ENCODE results near the gene TMEM191B. TPM values are rescaled to one million over a fixed set of nuclear protein-coding genes. Genes with fewer than 3 reads are reported as not detected.
"Not testable (repeated sequence)": the region's sequence is repeated elsewhere in the genome, so short reads cannot be mapped to it uniquely, and the experiment has no call there.

TMEM191B gene
- polyA plus RNA-seq (2013) = 2.3 and 2.4 TPM in 2 replicates

DNA sequence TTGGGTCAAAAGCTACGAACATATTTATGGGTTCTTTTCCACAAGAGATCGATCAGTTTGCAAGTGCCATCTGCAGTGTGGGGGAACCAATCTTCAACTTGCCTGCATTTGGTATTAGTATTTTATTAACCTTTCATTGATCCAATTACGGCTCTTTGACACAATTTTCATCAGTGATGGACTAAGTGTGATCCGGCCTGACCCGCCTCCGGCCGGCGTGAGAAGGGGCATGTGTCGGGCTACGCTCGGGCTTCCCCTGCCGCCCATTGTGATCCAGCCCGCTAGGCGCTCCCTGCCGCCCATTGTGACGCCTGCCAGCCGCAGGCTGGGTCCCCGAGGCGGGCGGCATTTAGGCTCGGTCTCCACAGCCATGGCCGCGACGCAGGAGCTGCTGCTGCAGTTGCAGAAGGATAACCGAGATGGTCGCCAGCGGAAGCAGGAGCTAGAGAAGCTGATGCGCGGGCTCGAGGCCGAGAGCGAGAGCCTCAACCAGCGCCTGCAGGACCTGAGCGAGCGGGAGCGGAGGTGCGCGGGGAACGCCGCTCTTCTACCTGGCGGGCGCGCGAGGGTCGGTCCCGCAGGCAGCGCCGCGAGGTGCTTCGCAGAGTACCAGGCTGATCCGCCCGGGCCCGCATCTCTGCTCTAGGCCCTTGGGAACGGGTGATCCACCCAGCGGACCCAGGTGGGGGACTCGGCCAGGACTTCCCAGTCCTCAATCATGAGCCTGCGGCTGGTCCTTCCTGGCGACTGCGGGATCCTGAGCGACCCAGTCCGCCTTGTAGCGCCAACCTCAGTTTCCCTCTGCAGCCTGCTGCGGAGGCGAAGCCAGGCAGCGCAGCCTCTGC is at the start of gene TMEM191B:
Gene TMEM191B, plus strand, starts transcription at position 51 of the 845 bp plus-strand sequence. Its CDS starts 179 bp downstream, at position 230.
- H2AK5ac ChIP-seq (ENCODE audit: low read length); H3K9me3 ChIP-seq (ENCODE audit: insufficient read depth, low read depth, low read length); H3K79me1 ChIP-seq (ENCODE audit: low read length); H3K4me3 ChIP-seq (ENCODE audit: low read depth, low read length); H4K8ac ChIP-seq (ENCODE audit: low read depth, low read length); H3K27ac ChIP-seq (ENCODE audit: low read depth, low read length); H3K23ac ChIP-seq (ENCODE audit: low read length); H3K14ac ChIP-seq (ENCODE audit: low read length); H2AFZ ChIP-seq (ENCODE audit: insufficient read depth, low read length, poor library complexity); H3K4me1 ChIP-seq (ENCODE audit: control insufficient read depth in 1 of 2, insufficient read depth in 2 of 2, low read length in 2 of 2); H2BK120ac ChIP-seq (ENCODE audit: insufficient read depth, low read length, poor library complexity); H4K12ac ChIP-seq (ENCODE audit: low read depth, low read length); DNase-seq; H2BK5ac ChIP-seq (ENCODE audit: low read depth, low read length, poor library complexity); H3K27me3 ChIP-seq (ENCODE audit: insufficient read depth, low read length); H3K79me2 ChIP-seq (ENCODE audit: control insufficient read depth, insufficient read depth, low read length, poor library complexity); H3K4me2 ChIP-seq (ENCODE audit: low read length); H3K36me3 ChIP-seq (ENCODE audit: control insufficient read depth in 1 of 2, insufficient read depth in 2 of 2, low read length in 2 of 2); H3K18ac ChIP-seq (ENCODE audit: low read length); H2BK12ac ChIP-seq (ENCODE audit: low read length); H3K4ac ChIP-seq (ENCODE audit: low read depth, low read length); H4K91ac ChIP-seq (ENCODE audit: low read depth, low read length); H3K9ac ChIP-seq (ENCODE audit: low read length): not testable (repeated sequence)
- no CpG with 5 or more reads among the region's 65 CpGs for WGBS (ENCODE audit: extremely low coverage, insufficient coverage, insufficient read length)

GRCh38 chr22:18496227-18496626 is 31.4 kb upstream of the TMEM191B start:
- not testable (repeated sequence) for H2AFZ ChIP-seq (ENCODE audit: insufficient read depth, low read length, poor library complexity); DNase-seq; H4K91ac ChIP-seq (ENCODE audit: low read depth, low read length); H4K12ac ChIP-seq (ENCODE audit: low read depth, low read length); H4K8ac ChIP-seq (ENCODE audit: low read depth, low read length); H3K9me3 ChIP-seq (ENCODE audit: insufficient read depth, low read depth, low read length); H3K36me3 ChIP-seq (ENCODE audit: control insufficient read depth in 1 of 2, insufficient read depth in 2 of 2, low read length in 2 of 2); H3K18ac ChIP-seq (ENCODE audit: low read length); H3K79me2 ChIP-seq (ENCODE audit: control insufficient read depth, insufficient read depth, low read length, poor library complexity); H3K4me3 ChIP-seq (ENCODE audit: low read depth, low read length); H3K27ac ChIP-seq (ENCODE audit: low read depth, low read length); H3K27me3 ChIP-seq (ENCODE audit: insufficient read depth, low read length); H3K79me1 ChIP-seq (ENCODE audit: low read length); H3K4me2 ChIP-seq (ENCODE audit: low read length); H3K14ac ChIP-seq (ENCODE audit: low read length); H2BK120ac ChIP-seq (ENCODE audit: insufficient read depth, low read length, poor library complexity); H3K9ac ChIP-seq (ENCODE audit: low read length); H3K23ac ChIP-seq (ENCODE audit: low read length); H3K4ac ChIP-seq (ENCODE audit: low read depth, low read length); H3K4me1 ChIP-seq (ENCODE audit: control insufficient read depth in 1 of 2, insufficient read depth in 2 of 2, low read length in 2 of 2); H2BK12ac ChIP-seq (ENCODE audit: low read length); H2BK5ac ChIP-seq (ENCODE audit: low read depth, low read length, poor library complexity); H2AK5ac ChIP-seq (ENCODE audit: low read length)
- no CpG with 5 or more reads among the region's 3 CpGs for WGBS (ENCODE audit: extremely low coverage, insufficient coverage, insufficient read length)

GRCh38 chr22:18511327-18511726 is 16.3 kb upstream of the TMEM191B start:
- H2BK12ac ChIP-seq (ENCODE audit: low read length); H3K27me3 ChIP-seq (ENCODE audit: insufficient read depth, low read length); H2AK5ac ChIP-seq (ENCODE audit: low read length); H2BK120ac ChIP-seq (ENCODE audit: insufficient read depth, low read length, poor library complexity); H3K4me1 ChIP-seq (ENCODE audit: control insufficient read depth in 1 of 2, insufficient read depth in 2 of 2, low read length in 2 of 2); H2BK5ac ChIP-seq (ENCODE audit: low read depth, low read length, poor library complexity); H3K14ac ChIP-seq (ENCODE audit: low read length); H3K79me1 ChIP-seq (ENCODE audit: low read length); H3K18ac ChIP-seq (ENCODE audit: low read length); H3K9ac ChIP-seq (ENCODE audit: low read length); H3K79me2 ChIP-seq (ENCODE audit: control insufficient read depth, insufficient read depth, low read length, poor library complexity); H3K27ac ChIP-seq (ENCODE audit: low read depth, low read length); H3K4ac ChIP-seq (ENCODE audit: low read depth, low read length); H3K4me2 ChIP-seq (ENCODE audit: low read length); H4K8ac ChIP-seq (ENCODE audit: low read depth, low read length); DNase-seq; H3K4me3 ChIP-seq (ENCODE audit: low read depth, low read length); H3K23ac ChIP-seq (ENCODE audit: low read length); H2AFZ ChIP-seq (ENCODE audit: insufficient read depth, low read length, poor library complexity); H3K9me3 ChIP-seq (ENCODE audit: insufficient read depth, low read depth, low read length); H4K12ac ChIP-seq (ENCODE audit: low read depth, low read length); H3K36me3 ChIP-seq (ENCODE audit: control insufficient read depth in 1 of 2, insufficient read depth in 2 of 2, low read length in 2 of 2); H4K91ac ChIP-seq (ENCODE audit: low read depth, low read length): not testable (repeated sequence)
- no CpG with 5 or more reads among the region's 6 CpGs for WGBS (ENCODE audit: extremely low coverage, insufficient coverage, insufficient read length)

DNA sequence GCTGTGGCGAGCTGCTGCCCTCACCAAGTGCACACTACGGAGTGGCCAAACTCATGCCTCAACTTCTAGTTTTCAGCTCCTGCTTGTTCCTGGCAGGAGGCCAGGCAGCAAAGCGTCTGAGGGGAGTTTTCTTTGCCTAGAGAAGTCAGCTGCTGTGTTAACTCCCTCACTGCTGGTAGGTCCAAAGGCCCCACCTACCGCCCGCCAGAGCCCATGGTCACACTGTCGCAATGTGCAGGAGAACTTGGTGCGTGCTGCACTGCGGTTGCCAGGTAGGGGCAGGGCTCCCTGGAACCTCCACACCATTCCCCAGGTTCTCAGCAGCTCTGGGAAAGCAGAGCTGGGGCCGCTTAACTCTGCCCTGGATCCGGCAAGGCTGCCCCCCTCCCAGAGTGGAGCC is 15.2 kb upstream of the TMEM191B start:
- H3K4me1 ChIP-seq (ENCODE audit: control insufficient read depth in 1 of 2, insufficient read depth in 2 of 2, low read length in 2 of 2) = not testable (repeated sequence)

More for the DNA sequence above, 15.2 kb upstream of the TMEM191B start:
- WGBS (ENCODE audit: extremely low coverage, insufficient coverage, insufficient read length) = no CpG with 5 or more reads among the region's 10 CpGs
- H4K8ac ChIP-seq (ENCODE audit: low read depth, low read length); DNase-seq; H3K18ac ChIP-seq (ENCODE audit: low read length); H3K79me2 ChIP-seq (ENCODE audit: control insufficient read depth, insufficient read depth, low read length, poor library complexity); H2AK5ac ChIP-seq (ENCODE audit: low read length); H4K91ac ChIP-seq (ENCODE audit: low read depth, low read length); H3K4me2 ChIP-seq (ENCODE audit: low read length); H2BK120ac ChIP-seq (ENCODE audit: insufficient read depth, low read length, poor library complexity); H2BK12ac ChIP-seq (ENCODE audit: low read length); H3K27me3 ChIP-seq (ENCODE audit: insufficient read depth, low read length); H3K79me1 ChIP-seq (ENCODE audit: low read length); H3K27ac ChIP-seq (ENCODE audit: low read depth, low read length); H3K14ac ChIP-seq (ENCODE audit: low read length); H3K36me3 ChIP-seq (ENCODE audit: control insufficient read depth in 1 of 2, insufficient read depth in 2 of 2, low read length in 2 of 2); H3K9ac ChIP-seq (ENCODE audit: low read length); H3K23ac ChIP-seq (ENCODE audit: low read length); H3K9me3 ChIP-seq (ENCODE audit: insufficient read depth, low read depth, low read length); H3K4me3 ChIP-seq (ENCODE audit: low read depth, low read length); H2BK5ac ChIP-seq (ENCODE audit: low read depth, low read length, poor library complexity); H3K4ac ChIP-seq (ENCODE audit: low read depth, low read length); H2AFZ ChIP-seq (ENCODE audit: insufficient read depth, low read length, poor library complexity); H4K12ac ChIP-seq (ENCODE audit: low read depth, low read length): not testable (repeated sequence)

Measured in trophoblast cell (in vitro differentiated cells and primary cell).